Thyroid gland (tissue), 4 donors: Measurements from ENCODE around the gene PAF1. TPM values are rescaled to one million over a fixed set of nuclear protein-coding genes. Genes with fewer than 3 reads are reported as not detected.

Source experiments
- DNase-seq, 2 donors: peaks; one replicate each; pipeline ENCODE4 v3.0.0-alpha.2; 2019
- H3K27ac ChIP-seq, 3 donors: fragments of 200-600 bp; sonication (generic); 1 replicate in 2 of 3; 2 replicates in 1 of 3; pipeline ENCODE4 v1.5.1; 2016 to 2019; ENCODE audit warnings: mild to moderate bottlenecking in 1 of 3, moderate library complexity in 1 of 3
- H3K27me3 ChIP-seq: fragments of 200-600 bp; sonication (generic); one replicate; pipeline ENCODE4 v1.5.1; 2019
- H3K36me3 ChIP-seq, 2 donors: fragments of 200-600 bp; sonication (generic); one replicate each; pipeline ENCODE4 v1.5.1; 2016 to 2019
- H3K4me1 ChIP-seq, 2 donors: fragments of 200-600 bp; sonication (generic); one replicate each; pipeline ENCODE4 v1.5.1; 2017 to 2019
- H3K4me3 ChIP-seq, 3 donors: fragments of 200-600 bp; sonication (generic); replicated peaks in 1 of 3; 1 replicate in 2 of 3; 2 replicates in 1 of 3; pipeline ENCODE4 v1.5.1; 2016; ENCODE audit warnings: mild to moderate bottlenecking in 1 of 3
- H3K9me3 ChIP-seq: fragments of 200-600 bp; sonication (generic); one replicate; pipeline ENCODE4 v1.5.1; 2017
- POLR2A ChIP-seq, 2 donors: fragments of 450-650 bp; IDR thresholded peaks; one replicate each; pipeline ENCODE4 v1.6.1; 2017; ENCODE audit warnings: antibody characterized with exemption in 2 of 2, mild to moderate bottlenecking in 2 of 2, moderate library complexity in 1 of 2
- WGBS, 2 donors: methylation state at CpG; one replicate each; pipeline ENCODE4 v1.1.5; 2017; 5-methylcytosine and 5-hydroxymethylcytosine counted together
- intact Hi-C: fragments of 100-400 bp; cut with DNase I; formaldehyde crosslinking; loops from one replicate; pipeline ENCODE4 v1.15.1; 2023
- total RNA-seq, 4 donors: library from RNA; depleted of rRNA; stranded (reverse); fragments of >200 nt; gene quantifications; one replicate each; pipeline ENCODE4 v1.2.3, GENCODE V29; 2016
- TF ChIP-seq, protein P1 (sequence below), 6 experiments: fragments of 200-600 bp in 3 of 6; fragments of 450-650 bp in 3 of 6; sonication (generic) in 3 of 6; IDR thresholded peaks; one replicate each; pipeline ENCODE4 v1.5.1; 2016 to 2019; ENCODE audit warnings: antibody characterized with exemption in 6 of 6, mild to moderate bottlenecking in 2 of 6, inconsistent platforms in 1 of 6, moderate library complexity in 1 of 6

Gene PAF1
- total RNA-seq, 4 donors from 2014 or later: 38.8 to 60.3 (median 50.8) TPM

DNA sequence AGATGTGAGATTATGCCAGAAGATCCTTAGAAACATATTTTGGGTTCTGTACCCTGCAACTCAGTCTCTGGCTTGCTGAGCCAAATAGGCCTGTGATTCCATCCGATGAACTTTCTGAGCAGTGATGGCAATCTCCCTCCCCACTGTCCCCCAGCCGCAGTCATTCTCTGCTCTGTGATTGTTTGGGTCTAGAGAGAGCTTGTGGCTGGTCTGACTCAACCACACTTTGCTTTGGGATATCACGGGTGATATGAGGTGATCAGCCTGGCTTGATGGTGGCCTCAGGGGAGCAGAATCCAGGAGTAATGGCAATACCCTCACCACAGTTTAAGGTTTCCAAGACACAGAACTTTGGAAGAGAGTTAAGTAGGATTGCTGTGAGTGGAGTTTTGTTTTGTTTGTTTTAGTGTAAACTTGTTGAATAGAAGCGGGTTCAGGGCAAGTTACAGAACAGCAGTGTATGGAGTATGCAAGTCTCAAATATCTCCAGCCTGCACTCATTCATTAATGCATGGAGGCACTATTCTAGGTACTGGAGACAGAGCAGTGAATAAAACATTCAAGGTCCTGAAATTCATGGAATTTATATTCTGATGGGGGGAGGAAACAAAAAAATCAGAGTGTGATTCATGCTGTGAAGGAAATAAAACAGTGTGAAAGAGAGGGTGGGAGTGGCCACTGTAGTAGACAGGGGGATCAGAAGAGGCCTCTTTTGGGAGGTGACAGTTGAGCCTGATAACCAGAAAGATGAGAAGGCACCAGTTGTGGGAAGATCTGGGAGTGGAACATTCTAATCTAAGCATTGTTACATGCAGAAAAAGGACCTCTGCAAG, 43.4 kb downstream of the PAF1 start:
- intact Hi-C loops: loop anchor here (5.0 kb wide), 1 partner anchor 40 kb away; no protein-coding TSS in a partner anchor
- Histone ChIP-seq H3K36me3 (peaks cover 7 to 8% of the 10 kb centered on the region in 2 donors), H3K4me1 (peaks cover 7 to 30% of the 10 kb centered on the region in 2 donors), H3K27ac (no peak overlapping the region), H3K4me3 (no peak overlapping the region), H3K27me3 (no peaks in the 10 kb centered on the region), H3K9me3 (no peaks in the 10 kb centered on the region)
- no peak for DNase-seq
- TF ChIP-seq, protein P1, sequence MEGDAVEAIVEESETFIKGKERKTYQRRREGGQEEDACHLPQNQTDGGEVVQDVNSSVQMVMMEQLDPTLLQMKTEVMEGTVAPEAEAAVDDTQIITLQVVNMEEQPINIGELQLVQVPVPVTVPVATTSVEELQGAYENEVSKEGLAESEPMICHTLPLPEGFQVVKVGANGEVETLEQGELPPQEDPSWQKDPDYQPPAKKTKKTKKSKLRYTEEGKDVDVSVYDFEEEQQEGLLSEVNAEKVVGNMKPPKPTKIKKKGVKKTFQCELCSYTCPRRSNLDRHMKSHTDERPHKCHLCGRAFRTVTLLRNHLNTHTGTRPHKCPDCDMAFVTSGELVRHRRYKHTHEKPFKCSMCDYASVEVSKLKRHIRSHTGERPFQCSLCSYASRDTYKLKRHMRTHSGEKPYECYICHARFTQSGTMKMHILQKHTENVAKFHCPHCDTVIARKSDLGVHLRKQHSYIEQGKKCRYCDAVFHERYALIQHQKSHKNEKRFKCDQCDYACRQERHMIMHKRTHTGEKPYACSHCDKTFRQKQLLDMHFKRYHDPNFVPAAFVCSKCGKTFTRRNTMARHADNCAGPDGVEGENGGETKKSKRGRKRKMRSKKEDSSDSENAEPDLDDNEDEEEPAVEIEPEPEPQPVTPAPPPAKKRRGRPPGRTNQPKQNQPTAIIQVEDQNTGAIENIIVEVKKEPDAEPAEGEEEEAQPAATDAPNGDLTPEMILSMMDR (IDR thresholded peaks at IDR 0.05): no peak
- no peak for TF ChIP-seq POLR2A (IDR thresholded peaks at IDR 0.05)
- 85 to 96% methylated on average over 4 of the region's 4 CpGs for WGBS, 2 donors

DNA sequence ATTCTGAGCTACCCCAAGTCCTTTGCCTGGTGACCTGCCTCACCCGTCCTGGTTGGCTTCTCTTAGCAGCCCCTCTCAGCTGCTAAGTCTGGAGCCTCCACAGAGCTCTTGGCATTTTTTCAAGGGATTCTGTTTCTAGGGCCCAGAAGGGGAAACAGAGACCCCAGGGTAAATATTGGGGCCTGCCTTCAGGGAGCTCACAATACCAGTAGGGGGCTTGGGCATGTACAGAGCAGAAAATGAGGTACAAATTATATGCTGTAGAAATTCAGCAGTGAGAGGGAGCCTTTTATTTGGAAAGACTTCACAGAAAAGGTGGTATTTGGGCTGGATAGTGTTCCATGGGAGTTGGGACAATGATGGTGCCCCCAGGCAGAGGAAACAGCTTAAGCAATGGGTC, 45.0 kb downstream of the PAF1 start:
- Histone ChIP-seq H3K9me3 (no peaks in the 10 kb centered on the region), H3K27me3 (no peaks in the 10 kb centered on the region), H3K4me1 (peaks cover 12 to 32% of the 10 kb centered on the region in 2 donors), H3K4me3 (no peak overlapping the region), H3K36me3 (no peaks in the 10 kb centered on the region), H3K27ac (no peak overlapping the region)
- TF ChIP-seq, protein P1 (IDR thresholded peaks at IDR 0.05): no peak
- WGBS, 2 donors: 91 to 92% methylated on average over 1 of the region's 1 CpG
- intact Hi-C loops: loop anchor here (5.0 kb wide), 1 partner anchor 41 kb away; no protein-coding TSS in a partner anchor
- no peak for DNase-seq

DNA sequence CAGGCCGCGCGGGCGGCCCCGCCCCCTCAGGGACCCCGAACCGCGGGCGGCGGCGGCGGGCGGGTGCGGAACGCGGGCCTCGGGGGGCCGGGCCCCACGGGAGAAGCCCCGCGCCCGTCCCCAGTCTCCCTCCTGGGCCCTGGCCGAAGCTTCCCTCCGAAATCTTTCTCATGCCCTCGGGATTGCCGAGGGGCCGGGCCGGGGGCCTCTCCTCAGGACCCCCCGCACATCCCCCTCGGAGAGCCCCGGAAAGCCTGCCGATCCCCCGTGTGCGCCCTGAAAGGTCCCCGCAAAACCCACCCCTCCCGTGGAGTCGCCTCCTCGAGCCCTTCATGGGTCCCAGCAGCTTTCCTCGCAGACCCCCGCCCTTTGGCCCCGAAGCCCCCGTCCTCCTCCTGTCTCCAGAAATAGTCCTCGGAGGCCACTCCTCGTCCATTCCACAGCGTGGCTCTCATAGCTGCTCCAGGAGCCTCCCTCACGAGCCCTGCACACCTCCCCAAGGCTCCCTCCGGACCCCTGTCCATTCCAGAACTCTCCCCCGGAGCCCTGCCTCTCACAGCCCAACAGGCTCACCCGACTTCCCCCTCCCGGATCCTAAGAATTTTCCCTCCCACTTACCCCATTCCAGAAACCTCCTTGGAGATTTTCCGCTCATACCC, 48.1 kb downstream of the PAF1 start:
- DNase-seq: peak; percentile 10 to 14
- peaks cover 16 to 39% of the 10 kb centered on the region in 2 donors for H3K4me1 ChIP-seq
- 2 to 4% methylated on average over 12 to 24 of the region's 51 CpGs for WGBS, 2 donors

DNA sequence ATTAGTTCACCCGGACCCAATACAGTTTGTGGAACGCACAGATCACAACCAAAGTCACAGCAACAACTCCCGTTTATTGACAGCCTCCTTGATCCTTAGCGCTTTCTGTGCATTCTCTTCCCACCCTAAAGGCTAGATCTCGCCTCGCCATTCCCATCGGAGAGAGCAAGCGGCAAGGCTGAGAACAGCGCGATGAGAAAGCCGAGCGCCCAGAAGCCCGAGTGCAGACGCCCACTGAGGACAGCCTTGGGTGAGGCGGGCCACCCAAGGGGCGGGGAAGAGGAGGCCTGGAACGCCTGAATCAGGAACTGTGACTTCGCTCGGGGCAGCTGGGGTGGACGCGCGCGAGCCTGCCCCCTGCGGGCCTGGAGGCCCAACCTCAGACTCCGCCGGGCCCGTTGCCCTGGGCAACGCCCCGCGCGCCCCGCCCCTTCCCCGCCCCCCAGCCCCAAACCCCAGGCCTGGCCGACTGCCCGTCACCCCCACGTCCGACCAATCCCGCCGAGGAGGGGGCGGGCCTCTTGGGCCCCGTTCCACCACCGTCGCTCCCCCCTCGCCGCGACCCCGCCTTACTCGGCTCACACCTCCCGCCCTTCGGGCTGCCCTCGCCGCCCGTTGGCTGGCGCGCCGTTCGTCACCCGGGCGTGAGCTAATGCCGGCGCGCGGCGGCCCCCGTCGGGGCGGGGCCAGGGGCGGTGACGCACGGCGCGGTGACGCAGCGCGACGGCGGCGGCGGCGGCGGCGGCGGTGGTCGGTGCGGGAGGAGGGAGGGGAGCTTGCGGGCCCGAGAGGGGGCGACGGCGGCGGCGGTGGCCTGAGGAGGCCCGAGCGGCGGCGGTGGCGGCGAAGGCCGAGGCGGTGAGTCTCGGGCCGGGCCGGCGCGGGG, 48.9 kb downstream of the PAF1 start, which contains the start of gene SAMD4B:
Gene SAMD4B (plus strand): TSS at position 703 of the 886 bp plus-strand sequence. CDS start 14,473 bp downstream, outside the sequence.
- peak within 1 kb of the TSS; percentile 58 to 81 (median 71) for H3K27ac ChIP-seq
- peak; percentile 81 to 85 for TF ChIP-seq POLR2A (IDR thresholded peaks at IDR 0.05)
- TF ChIP-seq, protein P1 (IDR thresholded peaks at IDR 0.05): peak; percentile 43 to 89 (median 74)
- intact Hi-C loops: no loop called here
- no peaks in the 10 kb centered on the region for H3K9me3 ChIP-seq
- no peaks in the 10 kb centered on the region for H3K36me3 ChIP-seq
- DNase-seq: peak; percentile 99
- peaks cover 16 to 39% of the 10 kb centered on the region in 2 donors for H3K4me1 ChIP-seq
- no peaks in the 10 kb centered on the region for H3K27me3 ChIP-seq
- 1 to 2% methylated on average over 9 to 11 of the region's 105 CpGs for WGBS, 2 donors
- H3K4me3 ChIP-seq: peak within 1 kb of the TSS; percentile 79 to 98 (median 96)

More for the DNA sequence above, 48.1 kb downstream of the PAF1 start:
- TF ChIP-seq POLR2A (IDR thresholded peaks at IDR 0.05): no peak
- TF ChIP-seq, protein P1 (IDR thresholded peaks at IDR 0.05): no peak
- H3K36me3 ChIP-seq: no peaks in the 10 kb centered on the region
- H3K9me3 ChIP-seq: no peaks in the 10 kb centered on the region
- peak overlapping the region; percentile 32 to 81 (median 71) for H3K27ac ChIP-seq
- intact Hi-C loops: no loop called here
- H3K4me3 ChIP-seq: peak overlapping the region; percentile 48 to 92 (median 75)
- H3K27me3 ChIP-seq: no peaks in the 10 kb centered on the region
